Measurements from ENCODE around the gene DLGAP1. TPM values are rescaled to one million over a fixed set of nuclear protein-coding genes. Genes with fewer than 3 reads are reported as not detected.
A peak's percentile ranks its signal among the peaks of the same experiment; 100 is the strongest.

Gene DLGAP1
- total and polyA plus RNA-seq, 2 of the 13 experiments (the other 11 are each of a cell fraction or from before 2014, with no cell fraction given), result 0.01 TPM; not detected in 1

DNA sequence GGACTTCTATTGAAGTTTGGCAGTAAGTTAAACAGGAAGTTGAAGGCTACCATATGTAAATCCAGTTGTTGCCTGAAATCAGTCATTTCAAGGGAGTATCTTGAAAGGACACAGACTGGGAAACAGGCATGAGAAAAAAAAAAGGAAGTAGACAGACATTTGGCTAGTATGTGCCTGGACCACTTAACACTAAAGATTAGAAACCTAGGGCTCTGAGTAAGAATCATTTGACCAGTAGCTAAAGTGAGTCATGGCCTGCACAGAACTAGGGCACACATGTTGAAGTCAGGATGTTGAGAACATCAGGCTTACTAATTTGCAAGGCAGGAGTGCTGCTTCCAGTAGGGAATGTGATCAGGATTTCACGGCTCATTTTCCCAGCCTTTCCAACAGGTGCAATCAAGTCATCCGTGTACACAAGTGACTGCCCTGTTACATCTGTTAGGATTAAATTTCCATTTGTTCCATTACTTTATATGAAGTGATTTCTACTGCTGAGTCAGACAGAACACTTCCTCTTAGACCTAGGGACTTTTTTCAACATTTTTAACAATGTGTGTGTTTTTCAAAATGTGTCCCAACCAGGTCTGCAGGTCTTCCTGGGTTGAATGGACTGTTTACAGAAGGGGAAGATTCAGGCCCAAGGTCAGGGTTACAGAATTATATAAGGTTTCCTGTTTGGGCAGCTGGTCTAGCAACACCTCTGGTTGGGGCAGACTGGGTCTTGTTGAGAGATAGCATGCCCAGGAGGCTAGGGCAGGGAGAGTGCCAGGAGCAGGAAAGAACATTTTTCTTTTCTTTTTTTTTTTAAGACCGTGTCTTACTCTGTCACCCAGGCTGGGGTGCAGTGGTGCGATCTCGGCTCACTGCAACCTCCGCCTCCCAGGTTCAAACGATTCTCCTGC, 859.5 kb downstream of the DLGAP1 start (continued):
- peak in 1 of 2 experiments; percentile 74; a peak in 1 of 4 replicates for TF ChIP-seq KLF16 (CRISPR knock-in tag; IDR thresholded peaks at IDR 0.05)
- TF ChIP-seq, protein P1, sequence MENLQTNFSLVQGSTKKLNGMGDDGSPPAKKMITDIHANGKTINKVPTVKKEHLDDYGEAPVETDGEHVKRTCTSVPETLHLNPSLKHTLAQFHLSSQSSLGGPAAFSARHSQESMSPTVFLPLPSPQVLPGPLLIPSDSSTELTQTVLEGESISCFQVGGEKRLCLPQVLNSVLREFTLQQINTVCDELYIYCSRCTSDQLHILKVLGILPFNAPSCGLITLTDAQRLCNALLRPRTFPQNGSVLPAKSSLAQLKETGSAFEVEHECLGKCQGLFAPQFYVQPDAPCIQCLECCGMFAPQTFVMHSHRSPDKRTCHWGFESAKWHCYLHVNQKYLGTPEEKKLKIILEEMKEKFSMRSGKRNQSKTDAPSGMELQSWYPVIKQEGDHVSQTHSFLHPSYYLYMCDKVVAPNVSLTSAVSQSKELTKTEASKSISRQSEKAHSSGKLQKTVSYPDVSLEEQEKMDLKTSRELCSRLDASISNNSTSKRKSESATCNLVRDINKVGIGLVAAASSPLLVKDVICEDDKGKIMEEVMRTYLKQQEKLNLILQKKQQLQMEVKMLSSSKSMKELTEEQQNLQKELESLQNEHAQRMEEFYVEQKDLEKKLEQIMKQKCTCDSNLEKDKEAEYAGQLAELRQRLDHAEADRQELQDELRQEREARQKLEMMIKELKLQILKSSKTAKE (CRISPR knock-in tag; IDR thresholded peaks at IDR 0.05; ENCODE audit: borderline replicate concordance), result peak; percentile 98
- TF ChIP-seq ZNF644 (CRISPR knock-in tag; IDR thresholded peaks at IDR 0.05; ENCODE audit: low read depth), result 0 out of 2 replicates have a peak, but pooled peaks have one; percentile 13
- TF ChIP-seq HDAC1 (CRISPR knock-in tag; IDR thresholded peaks at IDR 0.05), result peak; percentile 76
- no peak for TF ChIP-seq ZMYM2 (CRISPR knock-in tag; IDR thresholded peaks at IDR 0.05)
- TF ChIP-seq RXRB (CRISPR knock-in tag; IDR thresholded peaks at IDR 0.05; ENCODE audit: borderline replicate concordance), result peak; percentile 98
- TF ChIP-seq POLR2G (IDR thresholded peaks at IDR 0.05; ENCODE audit: low read depth, low read length), result peak; percentile 69
- TF ChIP-seq MED13 (CRISPR knock-in tag; IDR thresholded peaks at IDR 0.05), result peak; percentile 94
- TF ChIP-seq ZBTB3 (CRISPR knock-in tag; IDR thresholded peaks at IDR 0.05; ENCODE audit: borderline replicate concordance, low read depth), result 0 out of 2 replicates have a peak, but pooled peaks have one; percentile 75
- TF ChIP-seq RBFOX2 (IDR thresholded peaks at IDR 0.05; ENCODE audit: low read depth, low read length), result peak; percentile 82
- TF ChIP-seq, protein P2, sequence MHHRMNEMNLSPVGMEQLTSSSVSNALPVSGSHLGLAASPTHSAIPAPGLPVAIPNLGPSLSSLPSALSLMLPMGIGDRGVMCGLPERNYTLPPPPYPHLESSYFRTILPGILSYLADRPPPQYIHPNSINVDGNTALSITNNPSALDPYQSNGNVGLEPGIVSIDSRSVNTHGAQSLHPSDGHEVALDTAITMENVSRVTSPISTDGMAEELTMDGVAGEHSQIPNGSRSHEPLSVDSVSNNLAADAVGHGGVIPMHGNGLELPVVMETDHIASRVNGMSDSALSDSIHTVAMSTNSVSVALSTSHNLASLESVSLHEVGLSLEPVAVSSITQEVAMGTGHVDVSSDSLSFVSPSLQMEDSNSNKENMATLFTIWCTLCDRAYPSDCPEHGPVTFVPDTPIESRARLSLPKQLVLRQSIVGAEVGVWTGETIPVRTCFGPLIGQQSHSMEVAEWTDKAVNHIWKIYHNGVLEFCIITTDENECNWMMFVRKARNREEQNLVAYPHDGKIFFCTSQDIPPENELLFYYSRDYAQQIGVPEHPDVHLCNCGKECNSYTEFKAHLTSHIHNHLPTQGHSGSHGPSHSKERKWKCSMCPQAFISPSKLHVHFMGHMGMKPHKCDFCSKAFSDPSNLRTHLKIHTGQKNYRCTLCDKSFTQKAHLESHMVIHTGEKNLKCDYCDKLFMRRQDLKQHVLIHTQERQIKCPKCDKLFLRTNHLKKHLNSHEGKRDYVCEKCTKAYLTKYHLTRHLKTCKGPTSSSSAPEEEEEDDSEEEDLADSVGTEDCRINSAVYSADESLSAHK (CRISPR knock-in tag; IDR thresholded peaks at IDR 0.05; ENCODE audit: borderline replicate concordance), result no peak
- TF ChIP-seq, protein P3, sequence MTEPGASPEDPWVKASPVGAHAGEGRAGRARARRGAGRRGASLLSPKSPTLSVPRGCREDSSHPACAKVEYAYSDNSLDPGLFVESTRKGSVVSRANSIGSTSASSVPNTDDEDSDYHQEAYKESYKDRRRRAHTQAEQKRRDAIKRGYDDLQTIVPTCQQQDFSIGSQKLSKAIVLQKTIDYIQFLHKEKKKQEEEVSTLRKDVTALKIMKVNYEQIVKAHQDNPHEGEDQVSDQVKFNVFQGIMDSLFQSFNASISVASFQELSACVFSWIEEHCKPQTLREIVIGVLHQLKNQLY (CRISPR knock-in tag; IDR thresholded peaks at IDR 0.05), result peak; percentile 51; the same call in 1 of the 2 replicates
- no peak for TF ChIP-seq ZNF121 (CRISPR knock-in tag; IDR thresholded peaks at IDR 0.05)
- TF ChIP-seq, protein P4, sequence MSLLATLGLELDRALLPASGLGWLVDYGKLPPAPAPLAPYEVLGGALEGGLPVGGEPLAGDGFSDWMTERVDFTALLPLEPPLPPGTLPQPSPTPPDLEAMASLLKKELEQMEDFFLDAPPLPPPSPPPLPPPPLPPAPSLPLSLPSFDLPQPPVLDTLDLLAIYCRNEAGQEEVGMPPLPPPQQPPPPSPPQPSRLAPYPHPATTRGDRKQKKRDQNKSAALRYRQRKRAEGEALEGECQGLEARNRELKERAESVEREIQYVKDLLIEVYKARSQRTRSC (CRISPR knock-in tag; IDR thresholded peaks at IDR 0.05; ENCODE audit: low read depth), result no peak
- no peak for TF ChIP-seq MTA1 (CRISPR knock-in tag; IDR thresholded peaks at IDR 0.05; ENCODE audit: borderline replicate concordance)
- TF ChIP-seq FOXP1 (IDR thresholded peaks at IDR 0.05), result no peak
- TF ChIP-seq FOXP1 (CRISPR knock-in tag; IDR thresholded peaks at IDR 0.05), result peak; percentile 86
- TF ChIP-seq HNF4A (CRISPR knock-in tag; IDR thresholded peaks at IDR 0.05), result peak; percentile 83
- TF ChIP-seq, protein P5, sequence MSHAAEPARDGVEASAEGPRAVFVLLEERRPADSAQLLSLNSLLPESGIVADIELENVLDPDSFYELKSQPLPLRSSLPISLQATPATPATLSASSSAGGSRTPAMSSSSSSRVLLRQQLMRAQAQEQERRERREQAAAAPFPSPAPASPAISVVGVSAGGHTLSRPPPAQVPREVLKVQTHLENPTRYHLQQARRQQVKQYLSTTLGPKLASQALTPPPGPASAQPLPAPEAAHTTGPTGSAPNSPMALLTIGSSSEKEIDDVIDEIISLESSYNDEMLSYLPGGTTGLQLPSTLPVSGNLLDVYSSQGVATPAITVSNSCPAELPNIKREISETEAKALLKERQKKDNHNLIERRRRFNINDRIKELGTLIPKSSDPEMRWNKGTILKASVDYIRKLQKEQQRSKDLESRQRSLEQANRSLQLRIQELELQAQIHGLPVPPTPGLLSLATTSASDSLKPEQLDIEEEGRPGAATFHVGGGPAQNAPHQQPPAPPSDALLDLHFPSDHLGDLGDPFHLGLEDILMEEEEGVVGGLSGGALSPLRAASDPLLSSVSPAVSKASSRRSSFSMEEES (CRISPR knock-in tag; IDR thresholded peaks at IDR 0.05), result peak; percentile 68; the same call in 1 of the 2 replicates
- TF ChIP-seq MYC (CRISPR knock-in tag; IDR thresholded peaks at IDR 0.05; ENCODE audit: borderline replicate concordance), result peak; percentile 36; the same call in 1 of the 2 replicates

All from HepG2 (cell line).